Cardiac septum (tissue), 1 donor: Measurements from ENCODE around the gene ITGA7. TPM values are rescaled to one million over a fixed set of nuclear protein-coding genes. Genes with fewer than 3 reads are reported as not detected.

Source experiments
- DNase-seq: peaks from one replicate; pipeline ENCODE4 v3.0.0-alpha.2; 2020; ENCODE audit warnings: low spot score
- intact Hi-C: fragments of 100-400 bp; cut with DNase I; formaldehyde crosslinking; loops from one replicate; pipeline ENCODE4 v1.14.0; 2022
- total RNA-seq: library from RNA; stranded (reverse); fragmentation: NEBNext Ultra II Directional; extraction: Animal tissue kit (Norgen Biotek cat#: 25700); gene quantifications from one replicate; pipeline ENCODE4 v1.2.1, GENCODE V29; 2021
- donor health status: DM: no; HTN: no; CAD: no.

The ITGA7 gene
- total RNA-seq, 1 donor from 2014 or later: 806 TPM

- no peak for DNase-seq
- intact Hi-C loops: no loop called here
These were observed 15.2 kb upstream of the ITGA7 start for GRCh38 chr12:55722948-55723347.

DNA sequence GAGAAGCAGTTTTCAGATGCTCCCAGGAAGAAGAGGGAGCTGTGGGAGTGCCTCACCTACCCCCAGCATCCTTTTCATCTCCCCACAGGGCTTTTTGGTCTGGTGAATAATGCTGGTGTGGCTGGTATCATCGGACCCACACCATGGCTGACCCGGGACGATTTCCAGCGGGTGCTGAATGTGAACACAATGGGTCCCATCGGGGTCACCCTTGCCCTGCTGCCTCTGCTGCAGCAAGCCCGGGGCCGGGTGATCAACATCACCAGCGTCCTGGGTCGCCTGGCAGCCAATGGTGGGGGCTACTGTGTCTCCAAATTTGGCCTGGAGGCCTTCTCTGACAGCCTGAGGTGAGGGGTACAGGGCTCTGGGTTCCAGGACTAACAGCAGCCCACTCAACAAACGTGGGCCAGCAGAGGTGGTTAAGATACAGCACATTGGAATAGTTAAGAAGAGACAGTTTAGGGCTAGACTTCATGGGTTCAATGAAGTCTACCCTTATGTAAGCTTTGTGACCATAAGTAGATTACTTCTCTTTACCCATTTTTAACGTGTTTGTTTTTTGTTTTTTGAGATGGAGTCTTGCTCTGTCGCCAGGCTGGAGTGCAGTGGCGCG, 14.0 kb upstream of the ITGA7 start:
- DNase-seq: peak; percentile 10

DNA sequence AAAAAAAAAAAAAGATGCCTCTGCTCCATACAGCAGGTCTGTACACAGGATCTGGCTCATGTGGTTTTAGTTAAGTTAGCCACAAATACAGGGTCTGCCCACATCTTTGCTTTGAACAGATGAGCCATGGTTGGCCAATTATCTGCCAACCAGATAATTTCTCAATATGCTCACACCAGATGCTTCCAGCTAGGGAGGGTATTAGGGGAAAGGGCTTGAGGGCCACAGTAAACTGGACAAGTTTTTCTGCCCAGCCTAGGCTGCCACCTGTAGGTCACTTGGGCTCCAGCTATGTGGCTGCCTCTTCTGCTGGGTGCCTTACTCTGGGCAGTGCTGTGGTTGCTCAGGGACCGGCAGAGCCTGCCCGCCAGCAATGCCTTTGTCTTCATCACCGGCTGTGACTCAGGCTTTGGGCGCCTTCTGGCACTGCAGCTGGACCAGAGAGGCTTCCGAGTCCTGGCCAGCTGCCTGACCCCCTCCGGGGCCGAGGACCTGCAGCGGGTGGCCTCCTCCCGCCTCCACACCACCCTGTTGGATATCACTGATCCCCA, 13.3 kb upstream of the ITGA7 start:
- intact Hi-C loops: loop anchor here (2.0 kb wide), 3 partner anchors 18 to 62 kb away; a partner anchor contains a TSS
- peak; percentile 85 for DNase-seq

More for the DNA sequence above, 14.0 kb upstream of the ITGA7 start:
- intact Hi-C loops: loop anchor here (2.0 kb wide), 3 partner anchors 19 to 63 kb away; a partner anchor contains a TSS

- intact Hi-C loops: loop anchor here (2.0 kb wide), 3 partner anchors 17 to 61 kb away; a partner anchor contains a TSS
- no peak for DNase-seq
These were observed 12.4 kb upstream of the ITGA7 start, which contains the start of gene RDH5 for GRCh38 chr12:55720071-55720564. RDH5 (plus strand) TSS chr12:55720393; CDS start chr12:55721185, 792 bp downstream.

DNA sequence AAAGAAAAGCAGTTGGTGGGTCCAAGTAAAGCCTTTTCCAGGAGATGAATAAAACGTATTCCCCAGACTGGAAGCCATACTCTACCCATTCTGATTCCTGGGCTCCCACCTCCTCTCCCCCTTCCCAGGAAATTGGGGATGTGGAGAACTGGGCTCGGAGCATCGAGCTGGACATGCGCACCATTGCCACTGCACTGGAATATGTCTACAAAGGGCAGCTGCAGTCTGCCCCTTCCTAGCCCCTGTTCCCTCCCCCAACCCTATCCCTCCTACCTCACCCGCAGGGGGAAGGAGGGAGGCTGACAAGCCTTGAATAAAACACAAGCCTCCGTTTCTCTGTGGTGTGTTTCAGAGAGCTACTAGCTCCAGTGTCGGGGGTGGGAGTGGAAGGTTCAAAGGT, 11.7 kb upstream of the ITGA7 start:
- intact Hi-C loops: no loop called here
- no peak for DNase-seq

DNA sequence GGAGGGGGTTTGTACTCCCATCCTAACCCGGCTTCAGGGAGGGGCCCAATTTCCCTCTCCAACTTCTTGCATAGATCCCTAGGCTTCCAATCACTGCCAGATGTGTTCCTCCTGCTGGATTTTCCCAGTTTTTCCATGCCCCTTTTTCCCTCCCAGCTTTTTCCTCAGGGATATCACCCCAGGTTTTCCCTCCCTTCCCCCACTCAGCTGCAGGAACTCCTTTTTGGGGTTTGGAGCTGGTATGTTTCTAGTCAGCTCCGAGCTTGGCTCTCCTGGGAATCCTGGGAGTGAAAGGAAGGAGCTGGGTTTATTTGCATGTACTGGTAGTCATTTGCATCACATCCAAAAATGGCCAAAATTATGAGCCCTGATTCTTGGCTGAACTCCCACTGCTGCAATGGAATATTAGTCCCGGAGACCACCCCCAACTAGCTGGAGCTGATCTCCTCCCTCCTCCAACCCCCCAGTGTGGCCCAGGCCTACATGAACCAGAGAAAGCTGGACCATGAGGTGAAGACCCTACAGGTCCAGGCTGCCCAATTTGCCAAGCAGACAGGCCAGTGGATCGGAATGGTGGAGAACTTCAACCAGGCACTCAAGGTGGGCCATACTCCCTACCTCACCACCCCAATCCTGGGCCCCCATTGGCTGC, 11.0 kb upstream of the ITGA7 start:
- intact Hi-C loops: no loop called here
- no peak for DNase-seq

DNA sequence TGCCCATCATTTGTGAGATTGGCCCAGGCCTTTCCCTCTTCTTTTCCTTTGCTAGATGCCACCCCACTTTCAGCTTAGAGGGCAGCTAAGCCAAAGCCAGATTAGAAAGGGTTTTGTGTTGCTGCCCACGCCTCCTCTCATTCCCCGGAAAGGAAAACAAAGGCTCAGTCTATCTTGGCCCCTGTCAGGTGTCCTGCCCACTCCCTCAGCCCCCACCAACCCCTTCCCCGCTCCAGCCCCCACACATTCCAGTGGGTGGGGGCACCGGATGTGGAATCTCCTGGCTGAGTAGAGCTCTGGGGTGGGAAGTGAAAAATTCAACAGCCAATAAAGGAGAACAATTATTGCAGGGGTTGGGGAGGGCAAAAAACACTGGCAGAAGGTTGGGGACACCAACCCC, 10.3 kb upstream of the ITGA7 start:
- DNase-seq: no peak
- intact Hi-C loops: no loop called here

- intact Hi-C loops: no loop called here
- DNase-seq: no peak
These were observed 9.6 kb upstream of the ITGA7 start for GRCh38 chr12:55717011-55718007.

- intact Hi-C loops: no loop called here
- no peak for DNase-seq
These were observed 8.9 kb upstream of the ITGA7 start for GRCh38 chr12:55716582-55716957.

DNA sequence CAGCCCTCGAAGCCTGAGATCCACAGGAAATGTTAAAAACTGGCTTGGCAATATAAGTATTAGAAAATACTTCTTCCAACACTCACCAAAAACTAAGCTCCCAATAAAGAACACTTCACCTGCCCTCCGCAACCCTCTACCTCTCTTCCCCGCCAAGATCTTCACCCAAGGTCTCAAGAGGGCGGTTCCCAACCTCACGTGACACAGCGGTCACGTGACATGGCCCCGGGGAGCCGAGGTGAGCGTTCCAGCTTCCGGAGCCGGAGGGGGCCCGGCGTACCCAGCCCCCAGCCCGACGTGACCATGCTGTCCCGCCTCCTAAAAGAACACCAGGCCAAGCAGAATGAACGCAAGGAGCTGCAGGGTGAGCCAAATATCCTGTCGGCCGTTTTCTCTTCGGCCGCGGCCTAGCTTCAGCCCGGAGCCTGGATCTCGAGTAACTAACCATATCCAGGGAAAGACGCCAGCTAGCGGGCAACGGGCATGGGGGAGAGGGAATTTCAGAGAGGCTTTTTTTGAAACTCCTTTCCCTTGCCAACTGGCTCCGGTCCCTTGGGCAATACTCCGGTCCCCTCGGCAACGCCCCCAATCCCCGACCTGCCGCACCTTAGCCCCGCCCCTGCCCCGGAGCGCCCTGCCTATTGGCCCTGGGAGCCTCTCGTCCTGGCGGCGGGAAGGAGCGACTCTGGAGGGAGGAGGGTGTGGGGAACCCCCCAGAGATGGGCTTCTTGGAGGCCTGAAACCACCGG, 8.3 kb upstream of the ITGA7 start, which contains the start of gene BLOC1S1:
Gene BLOC1S1, plus strand, starts transcription at position 214 of the 749 bp plus-strand sequence. Its CDS starts 6 bp downstream, at position 220.
- intact Hi-C loops: no loop called here
- DNase-seq: peak; percentile 95

- intact Hi-C loops: no loop called here
- no peak for DNase-seq
These were observed 7.6 kb upstream of the ITGA7 start for GRCh38 chr12:55715169-55715764.

DNA sequence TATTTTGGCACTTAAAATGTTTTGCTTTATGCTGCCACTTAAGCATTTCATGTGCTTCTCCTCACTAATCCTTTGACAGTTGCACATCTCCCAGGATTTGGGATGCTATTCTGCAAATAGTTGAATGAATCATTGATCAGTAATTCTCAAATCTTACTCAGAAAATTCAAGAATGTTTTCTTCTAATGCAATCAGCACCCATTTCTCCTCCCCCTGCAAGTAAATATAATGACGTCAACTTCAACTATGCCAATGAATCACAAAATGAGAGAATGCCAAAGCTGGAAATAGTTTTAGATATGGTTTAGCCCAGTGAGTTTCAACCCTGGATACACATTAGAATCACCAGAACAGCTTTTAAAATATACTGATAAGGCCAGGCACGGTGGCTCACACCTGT, 6.0 kb upstream of the ITGA7 start:
- intact Hi-C loops: no loop called here
- DNase-seq: no peak

DNA sequence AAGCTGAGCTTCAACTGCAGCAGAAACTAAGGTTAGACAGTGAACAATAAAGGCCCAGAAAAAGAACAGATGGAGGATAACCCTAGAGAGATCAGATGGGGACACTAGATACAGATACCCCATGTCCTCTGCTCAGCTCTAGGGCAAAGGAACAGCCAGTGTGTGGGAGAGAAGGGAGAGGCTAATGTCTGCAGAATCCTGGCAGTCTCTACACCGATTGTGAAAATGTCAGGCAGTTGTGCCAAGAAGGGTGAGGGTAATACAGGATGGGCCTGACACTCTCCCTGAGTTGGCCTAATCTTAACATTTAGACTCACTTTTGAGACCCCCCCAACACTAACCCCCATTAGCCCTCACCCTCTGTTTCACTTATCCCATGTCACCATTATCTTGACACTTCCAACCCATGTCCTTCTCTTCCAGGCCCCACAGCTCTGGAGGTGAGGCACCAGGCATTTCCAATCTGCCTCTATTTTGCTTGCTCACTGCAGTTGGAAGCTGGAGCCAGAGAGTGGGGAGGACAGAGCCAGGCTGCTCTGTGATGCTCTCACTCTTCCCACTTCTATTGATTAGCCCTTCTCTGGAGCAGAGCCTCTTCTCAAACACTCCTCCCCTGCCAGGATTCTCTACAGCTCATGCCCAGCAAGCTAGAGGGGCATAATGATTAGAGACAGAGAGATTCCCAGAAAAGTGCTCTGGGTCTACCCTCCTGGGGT, 5.2 kb upstream of the ITGA7 start:
- DNase-seq: no peak
- intact Hi-C loops: no loop called here

DNA sequence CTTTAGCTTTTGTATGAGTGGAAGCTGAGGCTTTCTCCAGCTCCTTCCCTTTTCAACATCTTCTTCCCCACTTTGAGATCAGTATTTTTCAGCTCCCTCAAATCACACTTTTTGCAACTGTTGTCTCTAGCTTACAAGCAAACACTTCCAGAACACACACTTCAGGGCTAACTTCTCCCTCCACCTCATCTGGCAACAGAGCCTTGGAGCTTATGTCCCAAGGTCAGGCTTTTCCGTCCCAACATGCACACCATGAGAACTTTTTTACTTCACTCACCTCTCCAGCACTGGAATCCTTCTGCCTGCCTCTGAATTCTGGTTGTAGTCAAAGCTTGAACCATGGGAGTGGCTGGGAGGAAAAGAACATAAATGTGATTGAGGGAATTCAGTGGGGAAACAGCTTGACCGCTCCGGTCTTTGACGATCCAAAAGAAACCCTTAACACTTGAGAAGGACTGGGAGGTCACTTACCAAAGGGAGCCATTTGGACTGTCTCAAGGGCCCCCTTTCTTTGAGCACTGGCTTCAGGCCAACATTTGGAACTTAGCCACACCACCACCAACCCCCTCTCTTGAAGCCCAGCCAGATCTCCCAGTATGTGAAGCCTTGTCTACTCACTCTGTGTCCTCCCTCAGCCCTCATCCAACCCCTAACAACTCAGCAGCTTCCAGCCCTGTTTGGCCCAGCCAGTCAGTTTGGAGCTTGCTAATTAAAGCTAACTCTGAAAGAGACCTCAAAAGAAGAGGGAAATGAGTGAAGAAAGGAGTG, 4.3 kb upstream of the ITGA7 start:
- intact Hi-C loops: no loop called here
- DNase-seq: no peak

DNA sequence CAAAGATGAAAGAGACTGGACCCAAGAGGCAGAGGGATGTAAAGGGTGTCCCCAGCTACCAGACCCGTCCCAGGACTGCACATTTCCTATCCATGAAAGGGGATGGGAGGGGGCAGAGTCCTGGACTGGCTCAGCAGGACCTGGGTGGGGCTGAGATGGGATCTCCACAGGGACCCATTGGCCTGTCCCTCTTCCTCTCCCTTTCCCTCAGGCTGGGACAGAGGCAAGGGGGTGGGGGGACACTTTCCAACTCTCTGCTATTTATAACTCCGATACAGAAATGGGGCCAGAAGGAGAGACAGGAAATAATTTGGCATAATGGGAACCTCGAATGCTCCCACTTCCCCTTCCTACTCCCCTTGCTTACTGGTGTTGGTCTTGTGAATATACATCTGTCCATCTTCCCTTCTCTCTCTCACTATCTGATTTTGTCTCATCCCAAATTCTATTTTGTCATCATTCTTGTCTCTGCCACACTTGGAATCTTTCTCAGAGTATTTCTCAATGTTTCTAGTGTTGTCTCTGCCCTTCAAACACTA, 1.1 kb upstream of the ITGA7 start:
- DNase-seq: peak; percentile 89
- intact Hi-C loops: loop anchor here (1.0 kb wide), 1 partner anchor 21 kb away; the partner anchor contains the start of gene CD63

GRCh38 chr12:55707219-55707671, 459 bp downstream of the ITGA7 start:
- intact Hi-C loops: no loop called here
- no peak for DNase-seq
